ENCODE measurements around the gene DIP2A.
"Not testable (repeated sequence)": the region's sequence is repeated elsewhere in the genome, so short reads cannot be mapped to it uniquely, and the experiment has no call there.

The DIP2A gene

DNA sequence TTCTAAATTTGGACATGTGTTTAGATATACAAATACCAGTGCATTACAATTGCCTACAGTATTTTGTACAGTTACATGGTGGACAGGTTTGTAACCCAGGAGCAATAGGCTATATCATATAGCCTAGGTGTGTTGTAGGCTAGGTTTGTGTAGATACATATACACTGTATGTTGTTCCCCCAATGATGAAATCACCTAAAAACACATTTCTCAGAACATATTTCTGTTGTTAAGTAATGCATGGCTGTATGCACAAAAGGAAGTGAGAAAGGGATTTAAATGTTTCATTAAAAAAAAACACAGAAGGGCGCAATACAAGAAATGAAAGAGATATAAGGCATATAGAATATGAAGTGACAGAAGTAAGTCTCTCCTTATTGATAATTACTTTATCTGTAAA, 114.2 kb downstream of the DIP2A start:
- Histone ChIP-seq H3K27me3 (ENCODE audit: control insufficient read depth, insufficient read depth, low read length, poor library complexity, severe bottlenecking) (no peaks in the 10 kb centered on the region), H3K4me3 (ENCODE audit: insufficient read depth, low read depth, low read length) (no peak overlapping the region), H3K36me3 (ENCODE audit: control insufficient read depth, insufficient read depth, low read length) (peaks cover 23% of the 10 kb centered on the region), H3K4me1 (ENCODE audit: control insufficient read depth, insufficient read depth, low read length) (no peaks in the 10 kb centered on the region), H3K27ac (ENCODE audit: insufficient read depth, low read depth, low read length, poor library complexity, severe bottlenecking) (no peak overlapping the region), H3K9me3 (ENCODE audit: control insufficient read depth, low read length) (no peaks in the 10 kb centered on the region)
- WGBS, 2 experiments: 91 to 93% methylated on average over 1 of the region's 1 CpG

GRCh38 chr21:46577786-46578185, 119.1 kb downstream of the DIP2A start:
- not testable (repeated sequence) for H3K9me3 ChIP-seq (ENCODE audit: control insufficient read depth, low read length); H3K36me3 ChIP-seq (ENCODE audit: control insufficient read depth, insufficient read depth, low read length); H3K4me1 ChIP-seq (ENCODE audit: control insufficient read depth, insufficient read depth, low read length); H3K27ac ChIP-seq (ENCODE audit: insufficient read depth, low read depth, low read length, poor library complexity, severe bottlenecking); H3K4me3 ChIP-seq (ENCODE audit: insufficient read depth, low read depth, low read length); H3K27me3 ChIP-seq (ENCODE audit: control insufficient read depth, insufficient read depth, low read length, poor library complexity, severe bottlenecking)
- WGBS, 2 experiments: 93 to 94% methylated on average over 5 of the region's 5 CpGs

GRCh38 chr21:46579394-46579793, 120.7 kb downstream of the DIP2A start:
- 86 to 100% methylated on average over 2 of the region's 2 CpGs for WGBS, 2 experiments
- not testable (repeated sequence) for H3K9me3 ChIP-seq (ENCODE audit: control insufficient read depth, low read length); H3K4me3 ChIP-seq (ENCODE audit: insufficient read depth, low read depth, low read length); H3K27me3 ChIP-seq (ENCODE audit: control insufficient read depth, insufficient read depth, low read length, poor library complexity, severe bottlenecking); H3K4me1 ChIP-seq (ENCODE audit: control insufficient read depth, insufficient read depth, low read length); H3K36me3 ChIP-seq (ENCODE audit: control insufficient read depth, insufficient read depth, low read length); H3K27ac ChIP-seq (ENCODE audit: insufficient read depth, low read depth, low read length, poor library complexity, severe bottlenecking)

- Histone ChIP-seq H3K27me3 (ENCODE audit: control insufficient read depth, insufficient read depth, low read length, poor library complexity, severe bottlenecking) (no peaks in the 10 kb centered on the region), H3K9me3 (ENCODE audit: control insufficient read depth, low read length) (no peaks in the 10 kb centered on the region), H3K4me3 (ENCODE audit: insufficient read depth, low read depth, low read length) (no peak overlapping the region), H3K36me3 (ENCODE audit: control insufficient read depth, insufficient read depth, low read length) (peaks cover 6% of the 10 kb centered on the region), H3K4me1 (ENCODE audit: control insufficient read depth, insufficient read depth, low read length) (no peaks in the 10 kb centered on the region), H3K27ac (ENCODE audit: insufficient read depth, low read depth, low read length, poor library complexity, severe bottlenecking) (no peak overlapping the region)
- WGBS, 2 experiments: 93 to 95% methylated on average over 5 of the region's 5 CpGs
These were observed 123.2 kb downstream of the DIP2A start for GRCh38 chr21:46581780-46582307.

DNA sequence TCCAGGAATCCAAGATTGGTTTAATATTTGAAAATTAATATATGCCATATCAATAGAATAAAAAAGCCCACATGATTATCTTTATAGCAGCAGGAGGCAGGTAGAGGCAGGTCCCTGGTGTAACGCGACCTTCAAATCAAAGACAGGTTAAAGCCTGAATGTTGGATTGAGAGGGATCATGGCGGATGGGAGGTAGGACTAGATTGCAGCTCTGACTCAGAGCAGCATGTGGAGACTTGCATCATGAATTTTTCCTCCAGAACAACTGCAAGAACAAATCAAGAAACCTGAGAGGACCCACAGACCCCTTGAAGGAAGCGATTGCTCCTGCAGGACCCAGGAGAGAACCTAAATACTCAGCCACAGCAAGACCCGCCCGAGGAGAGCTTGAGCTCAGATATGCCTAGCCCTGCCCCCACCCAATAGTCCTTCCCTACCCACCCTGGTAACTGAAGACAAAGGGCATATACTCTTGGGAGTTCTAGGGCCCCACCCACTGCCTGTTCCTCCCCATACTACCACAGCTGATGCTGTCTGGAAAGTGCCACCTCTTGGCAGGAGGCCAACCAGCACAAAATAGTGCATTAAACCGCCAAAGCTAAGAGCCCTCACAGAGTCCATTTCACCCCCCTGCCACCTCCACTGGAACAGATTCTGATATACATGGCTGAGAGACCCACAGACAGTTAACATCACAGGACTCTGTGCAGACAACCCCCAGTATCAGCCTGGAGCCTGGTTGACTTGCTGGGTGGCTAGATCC, 126.7 kb downstream of the DIP2A start:
- H3K4me3 ChIP-seq (ENCODE audit: insufficient read depth, low read depth, low read length): no peak overlapping the region
- no peaks in the 10 kb centered on the region for H3K27me3 ChIP-seq (ENCODE audit: control insufficient read depth, insufficient read depth, low read length, poor library complexity, severe bottlenecking)
- no peaks in the 10 kb centered on the region for H3K9me3 ChIP-seq (ENCODE audit: control insufficient read depth, low read length)
- WGBS, 2 experiments: 94% methylated on average over 7 of the region's 7 CpGs
- H3K4me1 ChIP-seq (ENCODE audit: control insufficient read depth, insufficient read depth, low read length): no peaks in the 10 kb centered on the region
- peaks cover 6% of the 10 kb centered on the region for H3K36me3 ChIP-seq (ENCODE audit: control insufficient read depth, insufficient read depth, low read length)
- no peak overlapping the region for H3K27ac ChIP-seq (ENCODE audit: insufficient read depth, low read depth, low read length, poor library complexity, severe bottlenecking)

DNA sequence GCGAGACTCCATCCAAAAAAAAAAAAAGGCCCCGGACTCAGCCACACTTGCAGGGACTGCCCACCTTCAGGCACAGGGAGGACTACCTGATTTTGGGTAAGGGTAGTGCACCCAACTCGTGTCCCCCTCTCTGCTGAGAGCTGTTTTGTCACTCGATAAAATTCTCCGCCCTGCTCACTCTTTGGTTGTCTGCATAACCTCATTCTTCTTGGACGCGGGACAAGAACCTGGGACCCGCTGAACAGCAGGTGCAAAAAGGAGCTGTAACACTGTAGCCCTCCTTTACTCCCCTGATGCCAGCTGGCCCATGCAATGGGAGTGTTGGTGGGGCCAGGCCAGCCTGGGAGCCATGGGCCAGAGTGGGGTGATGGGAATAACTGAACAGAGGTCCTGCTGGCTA, 135.6 kb downstream of the DIP2A start:
- Histone ChIP-seq H3K27ac (ENCODE audit: insufficient read depth, low read depth, low read length, poor library complexity, severe bottlenecking) (no peak overlapping the region), H3K36me3 (ENCODE audit: control insufficient read depth, insufficient read depth, low read length) (no peaks in the 10 kb centered on the region), H3K9me3 (ENCODE audit: control insufficient read depth, low read length) (no peaks in the 10 kb centered on the region), H3K27me3 (ENCODE audit: control insufficient read depth, insufficient read depth, low read length, poor library complexity, severe bottlenecking) (no peaks in the 10 kb centered on the region), H3K4me1 (ENCODE audit: control insufficient read depth, insufficient read depth, low read length) (peaks cover 8% of the 10 kb centered on the region), H3K4me3 (ENCODE audit: insufficient read depth, low read depth, low read length) (no peak overlapping the region)
- 92% methylated on average over 8 of the region's 8 CpGs for WGBS, 2 experiments

DNA sequence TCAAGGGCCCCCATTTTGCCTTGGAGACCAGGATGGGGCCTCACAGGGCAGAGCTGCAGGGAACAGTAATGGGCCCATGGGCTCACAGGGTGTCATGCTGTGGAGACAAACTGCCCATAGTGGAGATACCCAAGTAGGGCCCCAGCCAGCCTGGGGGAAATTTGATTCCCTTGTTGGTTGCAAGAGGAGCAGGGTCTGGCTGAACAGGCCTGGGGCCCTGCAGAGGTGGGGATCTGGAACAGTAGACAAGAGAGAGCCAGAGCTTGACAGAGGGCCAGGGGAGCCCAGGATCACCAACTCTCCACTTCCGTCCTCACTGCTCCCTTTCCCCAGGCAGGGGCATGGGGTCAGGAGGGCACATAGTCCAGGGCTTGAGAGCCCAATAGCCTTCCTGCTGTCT, 137.5 kb downstream of the DIP2A start:
- H3K27me3 ChIP-seq (ENCODE audit: control insufficient read depth, insufficient read depth, low read length, poor library complexity, severe bottlenecking): no peaks in the 10 kb centered on the region
- no peaks in the 10 kb centered on the region for H3K9me3 ChIP-seq (ENCODE audit: control insufficient read depth, low read length)
- 90 to 100% methylated on average over 1 of the region's 1 CpG for WGBS, 2 experiments
- H3K36me3 ChIP-seq (ENCODE audit: control insufficient read depth, insufficient read depth, low read length): no peaks in the 10 kb centered on the region
- peaks cover 10% of the 10 kb centered on the region for H3K4me1 ChIP-seq (ENCODE audit: control insufficient read depth, insufficient read depth, low read length)
- no peak overlapping the region for H3K4me3 ChIP-seq (ENCODE audit: insufficient read depth, low read depth, low read length)
- H3K27ac ChIP-seq (ENCODE audit: insufficient read depth, low read depth, low read length, poor library complexity, severe bottlenecking): no peak overlapping the region

- H3K4me3 ChIP-seq (ENCODE audit: insufficient read depth, low read depth, low read length): no peak overlapping the region
- H3K27ac ChIP-seq (ENCODE audit: insufficient read depth, low read depth, low read length, poor library complexity, severe bottlenecking): no peak overlapping the region
- H3K36me3 ChIP-seq (ENCODE audit: control insufficient read depth, insufficient read depth, low read length): no peaks in the 10 kb centered on the region
- H3K4me1 ChIP-seq (ENCODE audit: control insufficient read depth, insufficient read depth, low read length): peaks cover 12% of the 10 kb centered on the region
- H3K9me3 ChIP-seq (ENCODE audit: control insufficient read depth, low read length): no peaks in the 10 kb centered on the region
- 92 to 94% methylated on average over 8 of the region's 8 CpGs for WGBS, 2 experiments
- no peaks in the 10 kb centered on the region for H3K27me3 ChIP-seq (ENCODE audit: control insufficient read depth, insufficient read depth, low read length, poor library complexity, severe bottlenecking)
These were observed 138.3 kb downstream of the DIP2A start for GRCh38 chr21:46597031-46597430.

DNA sequence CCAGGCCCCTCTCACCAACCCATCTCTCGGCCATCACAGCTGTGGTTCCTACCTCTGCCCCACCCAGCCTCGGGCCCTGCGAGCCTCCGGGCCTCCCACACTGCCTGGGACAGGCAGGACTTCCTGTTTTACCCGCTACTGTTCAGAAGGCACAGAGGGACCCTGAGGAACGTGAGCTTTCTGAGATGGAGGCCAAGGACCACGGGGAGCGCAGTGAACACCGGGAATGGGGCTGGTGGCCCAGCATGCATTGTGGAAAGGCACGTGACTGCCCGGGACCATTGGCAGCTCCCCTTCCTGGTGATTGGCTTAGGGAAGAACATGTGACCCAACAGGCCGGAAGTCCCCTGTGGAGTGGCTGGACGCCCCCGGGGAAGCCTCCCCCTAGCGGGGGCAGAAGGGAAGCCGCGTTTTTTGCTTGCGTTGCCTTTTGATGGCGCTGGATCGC, 139.2 kb downstream of the DIP2A start:
- Histone ChIP-seq H3K36me3 (ENCODE audit: control insufficient read depth, insufficient read depth, low read length) (no peaks in the 10 kb centered on the region), H3K27me3 (ENCODE audit: control insufficient read depth, insufficient read depth, low read length, poor library complexity, severe bottlenecking) (no peaks in the 10 kb centered on the region), H3K27ac (ENCODE audit: insufficient read depth, low read depth, low read length, poor library complexity, severe bottlenecking) (no peak overlapping the region), H3K4me1 (ENCODE audit: control insufficient read depth, insufficient read depth, low read length) (peaks cover 18% of the 10 kb centered on the region), H3K4me3 (ENCODE audit: insufficient read depth, low read depth, low read length) (no peak overlapping the region), H3K9me3 (ENCODE audit: control insufficient read depth, low read length) (no peaks in the 10 kb centered on the region)
- WGBS, 2 experiments: 93 to 95% methylated on average over 20 of the region's 20 CpGs

GRCh38 chr21:46598581-46599572, 140.2 kb downstream of the DIP2A start:
- WGBS, 2 experiments: 89 to 91% methylated on average over 38 of the region's 38 CpGs
- H3K27me3 ChIP-seq (ENCODE audit: control insufficient read depth, insufficient read depth, low read length, poor library complexity, severe bottlenecking): no peaks in the 10 kb centered on the region
- H3K36me3 ChIP-seq (ENCODE audit: control insufficient read depth, insufficient read depth, low read length): no peaks in the 10 kb centered on the region
- peaks cover 18% of the 10 kb centered on the region for H3K4me1 ChIP-seq (ENCODE audit: control insufficient read depth, insufficient read depth, low read length)
- H3K9me3 ChIP-seq (ENCODE audit: control insufficient read depth, low read length): no peaks in the 10 kb centered on the region
- peak overlapping the region; percentile 73 for H3K27ac ChIP-seq (ENCODE audit: insufficient read depth, low read depth, low read length, poor library complexity, severe bottlenecking)
- H3K4me3 ChIP-seq (ENCODE audit: insufficient read depth, low read depth, low read length): no peak overlapping the region
